ENCODE measurements around the gene HDGF.

DNA sequence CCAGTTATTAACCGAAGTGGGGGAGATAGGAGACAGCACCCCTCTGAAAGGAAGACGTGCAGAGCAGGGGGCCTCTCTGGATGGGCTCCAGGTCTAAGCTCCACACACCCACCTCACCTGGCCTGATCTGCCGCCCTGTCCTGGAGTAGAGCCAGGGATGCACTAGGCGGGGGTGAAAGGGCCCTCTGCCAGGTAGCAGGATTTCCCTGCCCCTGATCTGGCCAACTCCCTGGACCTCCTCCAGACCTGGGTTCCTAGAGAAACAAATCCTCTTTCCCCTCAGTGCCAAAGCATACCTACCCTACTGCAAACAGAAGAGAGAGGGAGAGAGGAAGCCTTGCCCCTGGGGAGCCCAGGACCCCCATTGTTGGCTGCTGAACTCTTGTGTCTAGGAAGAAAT is 48.1 kb downstream of the HDGF start:
- no peak for TF ChIP-seq CTCF (IDR thresholded peaks at IDR 0.05)
- no peak for TF ChIP-seq POLR2A (IDR thresholded peaks at IDR 0.05)
